ENCODE data around the gene ZNF502. TPM values are rescaled to one million over a fixed set of nuclear protein-coding genes. Genes with fewer than 3 reads are reported as not detected.

ZNF502 gene
- total RNA-seq, 1 experiment from 2014 or later = 0.62 TPM

DNA sequence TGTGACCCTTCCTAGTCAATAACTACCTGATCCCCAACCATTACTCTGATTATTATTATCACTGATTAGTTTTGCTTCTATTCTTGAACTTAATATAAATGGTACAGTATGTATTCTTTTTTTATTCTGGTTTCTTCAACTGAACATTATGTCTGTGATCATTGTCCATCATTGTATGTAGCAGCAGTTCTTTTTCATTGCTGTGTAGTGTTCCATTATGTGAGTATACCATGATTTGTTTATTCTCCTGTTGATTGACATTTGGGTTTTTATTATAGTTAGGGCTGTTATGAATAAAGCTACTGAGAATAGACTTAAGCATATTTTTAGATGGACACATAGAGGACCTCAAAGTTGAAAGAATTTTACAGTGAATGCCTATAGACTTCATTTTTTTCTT is 51.8 kb downstream of the ZNF502 start:
- no peak for DNase-seq (ENCODE audit: low read depth)

DNA sequence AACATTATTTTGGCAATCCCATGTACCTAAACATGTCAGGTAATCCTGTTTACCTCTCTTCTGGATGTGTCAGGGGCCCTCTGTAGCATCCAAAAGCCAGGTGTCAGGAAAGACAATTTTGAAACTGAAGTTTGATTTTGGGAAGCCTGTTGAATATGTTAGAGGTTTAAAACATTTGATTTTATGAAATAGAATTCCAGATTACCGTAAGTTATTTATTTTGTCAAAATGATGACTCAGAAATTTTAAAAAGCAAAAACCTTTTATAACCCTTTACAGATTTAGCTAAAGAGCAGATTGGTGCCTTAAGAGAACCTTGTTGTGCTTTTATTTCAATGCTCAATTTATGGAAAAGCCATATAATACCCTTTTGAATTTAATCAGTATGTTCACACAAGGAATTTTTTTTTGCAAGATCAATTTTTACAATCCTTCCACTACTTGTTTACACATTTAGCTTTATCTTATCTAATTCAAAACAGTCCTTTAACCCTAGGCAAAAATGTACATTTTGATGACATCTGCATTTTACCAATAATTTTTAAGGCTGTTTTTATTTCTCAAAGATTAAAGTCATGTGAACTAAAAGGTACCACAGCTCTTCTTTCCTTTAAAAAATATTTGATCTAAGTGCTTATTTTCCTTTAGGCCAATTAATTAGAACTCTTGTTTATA is 59.1 kb downstream of the ZNF502 start:
- no peak for DNase-seq (ENCODE audit: low read depth)

DNA sequence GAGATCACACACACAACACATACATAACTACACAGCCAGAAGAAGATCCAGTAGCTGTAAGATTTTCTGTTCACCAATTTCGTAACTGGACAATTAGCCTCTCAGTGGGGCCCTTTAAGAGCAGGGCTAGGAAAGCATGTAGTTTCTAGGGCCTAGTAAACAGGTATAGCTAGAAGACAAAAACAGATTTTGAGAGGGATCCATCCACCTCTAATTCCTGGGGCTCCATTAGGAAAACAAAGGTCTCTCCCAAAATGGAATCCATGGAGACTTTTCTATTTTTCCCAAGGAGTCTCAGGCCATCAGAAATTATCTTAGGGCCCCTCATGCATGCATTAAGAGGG is 59.6 kb downstream of the ZNF502 start:
- no peak for DNase-seq (ENCODE audit: low read depth)

Other genes starting within 250 kb of the ZNF502 start
- 2.9 and 5.7 TPM in 2 replicates for gene ZNF445, start 235.0 kb upstream of the ZNF502 start, total RNA-seq (2014; rRNA removed; shearing (Covaris generic))
- gene ZKSCAN7, start 157.5 kb upstream of the ZNF502 start, total RNA-seq (2014; rRNA removed; shearing (Covaris generic)) = 1.2 and 1.9 TPM in 2 replicates
- gene ZNF660, start 127.7 kb upstream of the ZNF502 start, total RNA-seq (2014; rRNA removed; shearing (Covaris generic)) = 0.64 and 1.7 TPM in 2 replicates
- 6.8 and 8.4 TPM in 2 replicates for gene ZNF197, start 87.6 kb upstream of the ZNF502 start, total RNA-seq (2014; rRNA removed; shearing (Covaris generic))
- gene ZNF35, start 63.9 kb upstream of the ZNF502 start, total RNA-seq (2014; rRNA removed; shearing (Covaris generic)) = 9.3 and 15.5 TPM in 2 replicates
- 0.37 and 3.1 TPM in 2 replicates for gene ZNF501, start 17.0 kb downstream of the ZNF502 start, total RNA-seq (2014; rRNA removed; shearing (Covaris generic))
- gene KIAA1143, start 49.0 kb downstream of the ZNF502 start, total RNA-seq (2014; rRNA removed; shearing (Covaris generic)) = 12.1 and 17.5 TPM in 2 replicates
- 10.3 and 13.7 TPM in 2 replicates for gene KIF15, start 49.1 kb downstream of the ZNF502 start, total RNA-seq (2014; rRNA removed; shearing (Covaris generic))
- gene TMEM42, start 149.3 kb downstream of the ZNF502 start, total RNA-seq (2014; rRNA removed; shearing (Covaris generic)) = 9.4 and 10.6 TPM in 2 replicates
- gene TGM4, start 161.9 kb downstream of the ZNF502 start, total RNA-seq (2014; rRNA removed; shearing (Covaris generic)) = not detected in 2 replicates